Esophagus squamous epithelium (tissue), 4 donors: ENCODE measurements around the gene THYN1.
"Not testable (repeated sequence)": the region's sequence is repeated elsewhere in the genome, so short reads cannot be mapped to it uniquely, and the experiment has no call there.

Experiments used
- CTCF ChIP-seq, 6 experiments: fragments of 450-650 bp in 4 of 6; fragments of 200-600 bp in 2 of 6; sonication (generic) in 2 of 6; IDR thresholded peaks; one replicate each; pipeline ENCODE4 v1.5.1; 2016 to 2019; ENCODE audit warnings: antibody characterized with exemption in 6 of 6, mild to moderate bottlenecking in 4 of 6, moderate library complexity in 4 of 6
- POLR2A ChIP-seq, 4 donors: fragments of 450-650 bp; IDR thresholded peaks; one replicate each; pipeline ENCODE4 v1.6.1; 2017; ENCODE audit warnings: antibody characterized with exemption in 4 of 4, mild to moderate bottlenecking in 4 of 4, moderate library complexity in 3 of 4

- not testable (repeated sequence) for TF ChIP-seq CTCF, POLR2A (IDR thresholded peaks at IDR 0.05)
Measured at GRCh38 chr11:134281635-134282034, 28.5 kb upstream of the THYN1 start.
